EH (cell line): Measurements from ENCODE around the gene YTHDC2.

Experiments
- DNase-seq: peaks from one replicate; pipeline ENCODE4 v3.0.0-alpha.2; 2015; ENCODE audit warnings: low read depth

Gene YTHDC2

GRCh38 chr5:113606298-113607134 lies 93.0 kb downstream of the YTHDC2 start:
- DNase-seq: peak; percentile 67

DNA sequence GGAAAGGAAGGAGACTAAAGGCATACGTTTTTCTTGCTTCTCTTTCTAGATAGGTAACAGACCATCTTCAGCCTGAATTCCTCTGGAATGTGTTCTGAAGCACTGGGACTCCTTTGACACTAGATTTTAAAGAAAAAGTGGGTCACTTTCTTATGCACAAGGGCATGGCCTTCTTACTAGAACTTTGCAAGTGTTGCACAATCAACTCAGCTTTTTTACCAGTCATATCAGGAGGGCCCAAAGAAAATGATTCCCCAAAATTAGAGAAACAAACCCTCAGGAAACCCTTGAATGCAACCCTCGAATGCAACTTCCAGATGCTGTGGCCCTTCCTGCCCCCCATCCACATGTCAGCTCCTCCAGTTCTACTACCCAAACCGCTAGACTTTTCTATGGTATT lies 93.9 kb downstream of the YTHDC2 start:
- DNase-seq: no peak

GRCh38 chr5:113608113-113608596 lies 94.7 kb downstream of the YTHDC2 start:
- DNase-seq: peak; percentile 48

DNA sequence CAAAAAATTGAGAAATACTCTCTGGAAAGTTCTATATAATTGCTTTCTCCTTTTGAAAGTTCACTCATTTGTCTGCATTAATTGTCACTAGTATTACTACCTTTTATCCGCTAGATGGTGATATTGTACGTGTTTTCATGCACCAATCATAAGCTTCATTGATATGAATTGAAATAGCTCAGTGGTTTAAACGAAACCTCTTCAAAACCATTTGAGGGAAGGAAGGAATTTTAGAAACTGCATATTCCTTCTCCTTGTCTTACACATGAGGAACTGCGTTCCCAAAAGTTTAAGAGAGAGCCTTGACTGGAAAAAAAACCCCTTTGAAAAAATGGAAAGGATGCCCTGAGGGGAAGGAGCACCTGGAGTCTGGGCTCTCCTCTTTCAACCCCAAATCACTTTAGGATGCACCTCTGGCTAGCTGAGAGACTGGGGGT lies 98.6 kb downstream of the YTHDC2 start:
- DNase-seq: peak; percentile 50

GRCh38 chr5:113614191-113614590 lies 100.7 kb downstream of the YTHDC2 start:
- DNase-seq: peak; percentile 43

DNA sequence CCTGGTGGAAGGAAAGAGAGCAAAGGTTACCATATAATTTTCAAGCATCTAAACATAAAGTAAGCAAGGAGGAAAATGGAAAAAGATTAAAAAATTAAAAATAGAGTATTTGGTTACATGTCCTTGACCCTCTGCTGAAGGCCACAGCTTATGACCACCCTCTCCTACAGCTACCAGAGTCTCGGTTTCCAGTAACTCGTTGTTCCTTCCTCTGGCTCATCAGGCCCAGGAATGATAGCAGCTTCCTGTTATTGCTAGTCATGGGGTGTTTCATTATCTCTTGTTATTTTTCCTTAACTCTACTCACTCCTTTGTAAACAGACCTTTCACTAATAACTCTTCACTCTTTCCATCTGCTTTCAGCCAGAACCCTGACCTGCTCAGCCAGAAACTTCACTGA lies 102.2 kb downstream of the YTHDC2 start:
- DNase-seq: peak; percentile 33

GRCh38 chr5:113617191-113617796 lies 103.8 kb downstream of the YTHDC2 start:
- no peak for DNase-seq

DNA sequence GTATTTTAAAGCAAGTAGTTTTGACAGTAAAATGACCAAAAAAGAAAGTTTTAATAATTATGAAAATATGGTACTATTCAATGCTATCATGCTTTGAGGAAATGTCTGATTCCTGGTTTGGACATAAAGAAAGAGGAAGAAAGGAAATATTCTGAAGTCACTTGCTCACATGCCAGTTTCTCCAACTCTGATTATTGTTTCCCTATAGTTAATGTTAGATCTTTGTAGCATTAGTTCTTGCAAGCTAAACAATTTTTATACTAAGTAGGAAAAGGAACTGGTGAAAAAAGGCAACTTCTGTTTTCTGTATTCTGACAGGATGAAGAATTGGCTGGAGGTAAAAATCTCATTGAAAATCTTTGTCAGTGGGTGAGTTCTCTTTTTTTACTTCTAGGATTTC lies 119.5 kb downstream of the YTHDC2 start:
- DNase-seq: no peak

DNA sequence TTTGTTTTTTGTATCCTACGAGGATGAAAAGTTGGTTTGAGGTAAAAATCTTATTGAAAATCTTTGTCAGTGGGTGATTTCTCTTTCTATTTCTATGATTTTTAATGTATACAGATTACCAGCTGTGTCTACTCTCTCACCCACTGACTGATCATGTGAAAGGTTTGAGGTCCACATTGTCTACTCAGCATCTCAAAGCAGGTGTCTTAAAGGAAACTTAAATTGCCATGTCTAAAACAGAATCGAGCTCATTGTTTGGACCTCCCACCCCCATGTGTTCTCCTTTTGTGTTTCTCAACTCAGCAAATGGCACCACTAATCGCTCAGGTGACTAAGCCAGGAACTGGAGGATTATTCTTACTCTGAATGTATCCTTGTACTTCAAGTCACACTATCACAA lies 121.5 kb downstream of the YTHDC2 start:
- no peak for DNase-seq

DNA sequence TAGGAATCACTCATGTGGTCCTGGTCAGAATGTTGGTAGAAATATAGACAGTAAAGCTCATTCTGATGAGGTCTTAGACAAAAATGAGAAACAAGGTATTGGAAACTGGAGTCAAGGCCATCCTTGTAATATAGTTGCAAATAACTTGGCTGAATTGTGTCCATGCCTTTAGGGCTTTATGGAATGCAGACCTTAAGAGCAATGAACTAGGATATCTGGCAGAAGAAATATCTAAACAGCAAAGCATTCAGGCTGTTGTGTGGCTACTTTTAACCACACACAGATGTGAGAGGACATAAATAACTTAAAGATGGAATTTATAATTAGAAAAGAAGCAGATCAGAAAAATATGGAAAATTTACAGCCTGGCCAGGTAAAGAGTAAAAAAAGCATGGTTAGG lies 128.2 kb downstream of the YTHDC2 start:
- no peak for DNase-seq
